SK-N-SH (cell line): Measurements from ENCODE around the gene ZNF121.

ENCODE experiments used
- CTCF ChIP-seq: fragments of 200-600 bp; sonication (generic); IDR thresholded peaks from 2 replicates; pipeline ENCODE4 v1.6.1; 2017; ENCODE audit warnings: antibody characterized with exemption, mild to moderate bottlenecking, moderate library complexity
- EP300 ChIP-seq, 2 experiments: IDR thresholded peaks; 2 replicates each; pipeline versions ENCODE4 v1.4.0 to v1.6.1; 2012; ENCODE audit warnings: borderline replicate concordance in 1 of 2, low read depth in 1 of 2, low read length in 1 of 2
- GABPA ChIP-seq: IDR thresholded peaks from 2 replicates; pipeline ENCODE4 v1.4.0; 2012; ENCODE audit warnings: low read depth, mild to moderate bottlenecking
- IRF3 ChIP-seq: fragments of 150-350 bp; IDR thresholded peaks from 2 replicates; pipeline ENCODE4 v1.6.1; 2016; ENCODE audit warnings: mild to moderate bottlenecking, low read depth, low read length
- MAX ChIP-seq: IDR thresholded peaks from 2 replicates; pipeline ENCODE4 v1.4.0; 2012; ENCODE audit warnings: low read depth
- NRF1 ChIP-seq: IDR thresholded peaks from 2 replicates; pipeline ENCODE4 v1.6.1; 2012; ENCODE audit warnings: low read depth, mild to moderate bottlenecking, low read length
- POLR2AphosphoS5 ChIP-seq: IDR thresholded peaks from 2 replicates; pipeline ENCODE4 v1.6.1; 2012; ENCODE audit warnings: low read depth, low read length
- RCOR1 ChIP-seq: fragments of 150-350 bp; IDR thresholded peaks from 2 replicates; pipeline ENCODE4 v1.6.1; 2017; ENCODE audit warnings: antibody characterized with exemption, low read length
- USF1 ChIP-seq: IDR thresholded peaks from 2 replicates; pipeline ENCODE4 v1.4.0; 2012; ENCODE audit warnings: low read depth, borderline replicate concordance
- YY1 ChIP-seq: IDR thresholded peaks from 2 replicates; pipeline ENCODE4 v1.4.0; 2012; ENCODE audit warnings: low read depth, mild to moderate bottlenecking

GRCh38 chr19:9566729-9567128, 17.6 kb downstream of the ZNF121 start:
- TF ChIP-seq YY1 (no peak), RCOR1 (no peak), CTCF (no peak; the same call in 1 of the 2 replicates), EP300 (IDR thresholded peaks at IDR 0.05; ENCODE audit: borderline replicate concordance in 1 of 2, low read depth in 1 of 2, low read length in 1 of 2) (no peak), NRF1 (no peak), POLR2AphosphoS5 (no peak), GABPA (no peak), MAX (no peak), USF1 (no peak), IRF3 (no peak)
